ENCODE results near the gene FNDC8. TPM values are rescaled to one million over a fixed set of nuclear protein-coding genes. Genes with fewer than 3 reads are reported as not detected.

The FNDC8 gene
- total and polyA plus RNA-seq, 2 of the 4 experiments (the other 2 are of a cell fraction), result not detected

DNA sequence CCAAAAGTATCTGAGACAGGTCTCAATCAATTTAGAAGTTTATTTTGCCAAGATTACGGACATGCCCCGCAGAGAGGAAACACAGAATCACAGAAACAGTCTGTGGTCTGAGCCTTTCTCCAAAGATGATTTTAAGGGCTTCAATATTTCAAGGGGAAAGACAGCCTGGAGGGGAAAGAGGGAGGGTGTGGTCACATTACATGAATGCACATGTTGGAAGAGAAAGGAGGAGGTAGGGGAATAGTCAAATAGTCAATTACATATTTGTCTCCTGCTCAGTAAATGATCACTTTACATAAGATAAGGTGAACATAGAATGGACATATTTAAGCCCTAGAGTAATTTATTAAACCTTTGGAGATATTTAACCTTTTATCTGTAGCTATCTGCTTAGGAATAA is 38.5 kb downstream of the FNDC8 start:
- 54% methylated on average over 2 of the region's 2 CpGs; no CpG with 5 or more reads in 1 of the 2 experiments for whole genome bisulfite sequencing, 2 experiments (ENCODE audit: extremely low coverage in 2 of 2, insufficient read length in 1 of 2)
- POLR2A ChIA-PET (ENCODE audit: unreplicated experiment), result no interaction called here
- Histone ChIP-seq H2AK5ac (ENCODE audit: low read depth, low read length) (no peak overlapping the region), H4K5ac (ENCODE audit: low read depth, low read length) (no peak overlapping the region), H3K9me1 (ENCODE audit: insufficient read depth, low read length) (peaks cover 2% of the 10 kb centered on the region; the same call in 1 of the 2 replicates), H3K79me1 (ENCODE audit: low read depth in 1 of 2, low read length in 2 of 2) (no peaks in the 10 kb centered on the region), H2BK5ac (ENCODE audit: low read depth, low read length, poor library complexity, severe bottlenecking) (no peak overlapping the region), H2AFZ (replicated peaks; ENCODE audit: low read length, poor library complexity) (no peak overlapping the region), H4K91ac (ENCODE audit: insufficient read depth, low read depth, low read length) (no peak overlapping the region), H2AK9ac (replicated peaks; ENCODE audit: low read depth, low read length, poor library complexity) (no peak overlapping the region), H3K36me3 (ENCODE audit: control insufficient read depth, insufficient read depth, low read length) (no peaks in the 10 kb centered on the region), H3K14ac (replicated peaks; ENCODE audit: low read depth, low read length) (no peak overlapping the region), H3K4me3 (ENCODE audit: insufficient read depth, low read depth, low read length) (no peak overlapping the region), H3K4ac (ENCODE audit: low read depth, low read length) (no peak overlapping the region), H3K56ac (ENCODE audit: extremely low read depth, insufficient read depth, low read length) (no peak overlapping the region), H3K27me3 (ENCODE audit: control insufficient read depth, insufficient read depth, low read length) (peaks cover 28% of the 10 kb centered on the region), H3K18ac (ENCODE audit: low read depth, low read length) (no peak overlapping the region), H3K27ac (ENCODE audit: insufficient read depth, low read length) (no peak overlapping the region), H2BK20ac (ENCODE audit: low read depth, low read length) (no peak overlapping the region), H3K4me1 (ENCODE audit: control insufficient read depth, insufficient read depth, low read length) (no peaks in the 10 kb centered on the region), H3K4me2 (ENCODE audit: low read depth, low read length) (no peak overlapping the region), H4K8ac (ENCODE audit: low read depth in 2 of 2, low read length in 2 of 2) (no peak overlapping the region), H4K20me1 (ENCODE audit: insufficient read depth, low read length) (no peaks in the 10 kb centered on the region), H3K9ac (ENCODE audit: low read depth, low read length) (no peak overlapping the region), H3K23ac (ENCODE audit: low read depth, low read length) (no peak overlapping the region), H2BK120ac (ENCODE audit: low read depth, low read length) (no peak overlapping the region), H3K9me3 (ENCODE audit: control insufficient read depth, insufficient read depth, low read length) (no peaks in the 10 kb centered on the region), H2BK15ac (ENCODE audit: low read depth, low read length) (no peak overlapping the region)
- dilution Hi-C loops (cut with HindIII; ENCODE audit: low sequenced_read_pairs, unreplicated experiment), result no loop called here
- no peak for TF ChIP-seq POLR2A (IDR thresholded peaks at IDR 0.05; ENCODE audit: low read depth, low read length)
- no peak for TF ChIP-seq MXI1 (IDR thresholded peaks at IDR 0.05; ENCODE audit: borderline replicate concordance, low read depth, low read length)
- TF ChIP-seq, protein P1, sequence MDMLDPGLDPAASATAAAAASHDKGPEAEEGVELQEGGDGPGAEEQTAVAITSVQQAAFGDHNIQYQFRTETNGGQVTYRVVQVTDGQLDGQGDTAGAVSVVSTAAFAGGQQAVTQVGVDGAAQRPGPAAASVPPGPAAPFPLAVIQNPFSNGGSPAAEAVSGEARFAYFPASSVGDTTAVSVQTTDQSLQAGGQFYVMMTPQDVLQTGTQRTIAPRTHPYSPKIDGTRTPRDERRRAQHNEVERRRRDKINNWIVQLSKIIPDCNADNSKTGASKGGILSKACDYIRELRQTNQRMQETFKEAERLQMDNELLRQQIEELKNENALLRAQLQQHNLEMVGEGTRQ (IDR thresholded peaks at IDR 0.05; ENCODE audit: low read depth, low read length), result no peak
- ATAC-seq (ENCODE audit: low read depth) (no peak), DNase-seq (no peak)
- no TSS peak for BruUV-seq (replicated peaks)
- CTCF ChIA-PET, result no interaction called here
- intact Hi-C loops (cut with micrococcal nuclease), result no loop called here
- in situ Hi-C loops (cut with MboI; ENCODE audit: low sequenced_read_pairs), result no loop called here
